Muscle of leg (tissue), 11 donors: Measurements from ENCODE around the gene LETM1. TPM values are rescaled to one million over a fixed set of nuclear protein-coding genes. Genes with fewer than 3 reads are reported as not detected.

ENCODE experiments used
- DNase-seq: peaks from one replicate; pipeline ENCODE4 v3.0.0; 2013
- H3K27ac ChIP-seq: one replicate; pipeline ENCODE4 v1.5.1; 2013; ENCODE audit warnings: mild to moderate bottlenecking, low read length, control low read depth
- H3K27me3 ChIP-seq: one replicate; pipeline ENCODE4 v1.6.1; 2013; ENCODE audit warnings: low read length; ENCODE audit not compliant: control insufficient read depth, insufficient read depth
- H3K36me3 ChIP-seq: one replicate; pipeline ENCODE4 v1.6.1; 2013; ENCODE audit warnings: low read length; ENCODE audit not compliant: control insufficient read depth, insufficient read depth
- H3K4me1 ChIP-seq: one replicate; pipeline ENCODE4 v1.6.1; 2013; ENCODE audit warnings: low read length; ENCODE audit not compliant: control insufficient read depth, insufficient read depth
- H3K4me3 ChIP-seq: one replicate; pipeline ENCODE4 v1.5.1; 2013; ENCODE audit warnings: low read length, control low read depth
- H3K9me3 ChIP-seq: replicated peaks from 2 replicates; pipeline ENCODE4 v1.6.1; 2013; ENCODE audit warnings: low read depth, low read length; ENCODE audit not compliant: control insufficient read depth
- WGBS: methylation state at CpG from one replicate; pipeline ENCODE4 v1.1.5; 2013; ENCODE audit warnings: missing lambda C conversion rate; ENCODE audit not compliant: insufficient coverage; 5-methylcytosine and 5-hydroxymethylcytosine counted together
- polyA plus RNA-seq, 8 donors: library from polyadenylated mRNA; unstranded; fragments of 120-200 nt; gene quantifications; one replicate each; pipeline versions ENCODE4 v1.2.1 to v1.2.3, GENCODE V29; 2013; ENCODE audit warnings: inconsistent platforms in 1 of 8, low replicate concordance in 1 of 8; ENCODE audit not compliant: insufficient read length in 8 of 8, insufficient read depth in 1 of 8
- total RNA-seq: library from RNA; stranded (reverse); fragments of 120-200 nt; gene quantifications from one replicate; pipeline ENCODE4 v1.2.4, GENCODE V29; 2013

The LETM1 gene
- total and polyA plus RNA-seq, 9 donors: 11.7 to 20.1 (median 15.7) TPM

DNA sequence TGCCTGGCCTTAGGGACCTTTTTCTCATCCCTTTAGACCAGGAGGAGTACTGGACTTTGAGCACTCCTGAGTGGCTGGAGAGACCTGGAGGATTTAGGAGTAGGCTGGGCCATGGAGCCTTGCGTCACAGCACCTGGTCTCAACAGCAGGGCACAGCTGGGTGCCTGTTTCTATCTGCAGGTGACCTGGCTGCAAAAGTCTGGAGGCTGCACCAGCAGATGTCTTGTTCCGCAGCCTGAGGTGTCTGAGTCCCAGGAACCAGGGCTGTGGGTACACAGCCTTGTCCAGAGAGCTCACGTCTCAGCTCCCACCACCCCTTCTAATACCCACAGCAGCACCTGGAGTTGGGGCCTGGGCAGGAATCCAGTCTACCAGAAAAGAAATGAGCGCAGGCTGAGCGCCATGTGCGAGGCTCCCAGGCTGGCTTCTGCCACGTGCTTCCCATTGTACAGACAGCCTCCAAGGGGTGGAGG, 10.3 kb upstream of the LETM1 start:
- 69% methylated on average over 7 of the region's 7 CpGs for WGBS
- no peak overlapping the region for H3K4me3 ChIP-seq
- H3K4me1 ChIP-seq: peaks cover 25% of the 10 kb centered on the region
- no peaks in the 10 kb centered on the region for H3K9me3 ChIP-seq
- no peaks in the 10 kb centered on the region for H3K36me3 ChIP-seq
- no peak for DNase-seq
- peaks cover 14% of the 10 kb centered on the region for H3K27me3 ChIP-seq
- H3K27ac ChIP-seq: no peak overlapping the region

DNA sequence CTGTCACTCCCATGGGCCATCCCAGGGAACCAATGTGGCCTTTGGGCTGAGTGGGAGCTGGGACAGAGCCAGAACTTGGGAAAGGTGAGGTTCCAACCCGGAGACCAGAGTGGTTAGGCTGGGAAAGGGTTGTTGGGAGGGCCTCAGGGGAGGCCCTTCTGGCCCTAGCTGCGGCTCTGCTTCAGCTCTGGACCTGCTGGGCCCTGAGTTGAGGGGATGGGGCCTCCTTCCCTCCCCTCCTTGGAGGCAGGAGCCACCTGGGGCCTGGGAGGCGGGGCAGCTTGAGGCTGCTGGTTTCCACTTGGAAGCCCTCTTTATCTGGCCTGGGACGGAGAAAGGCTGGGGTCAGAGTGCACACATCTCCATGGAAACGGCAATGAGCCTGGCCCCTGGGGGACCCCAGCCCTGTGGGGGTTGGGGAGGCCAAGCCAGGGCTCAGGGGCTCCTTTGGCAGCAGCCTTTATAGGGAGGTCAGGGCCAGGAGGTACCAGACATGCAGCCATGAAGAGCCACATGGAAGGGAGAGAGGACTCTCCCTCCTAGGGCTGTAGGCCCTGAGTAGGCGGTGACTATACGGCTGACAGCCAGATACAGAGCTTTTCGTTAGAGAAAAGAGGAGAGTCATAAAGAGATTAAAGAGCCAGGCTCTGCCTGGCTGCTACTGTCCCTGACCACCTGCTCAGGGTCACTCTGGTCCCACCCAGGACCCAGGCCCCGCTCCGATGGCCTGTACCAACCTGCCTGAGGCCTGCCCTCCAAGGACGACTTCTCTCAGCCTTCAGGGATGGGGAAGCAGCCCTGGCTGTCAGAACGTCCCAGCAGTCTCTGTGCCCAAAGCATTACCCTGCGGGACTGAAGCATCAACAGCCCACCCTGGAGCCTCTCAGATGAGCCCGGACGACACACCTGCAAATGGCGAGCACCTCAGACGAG, 8.4 kb upstream of the LETM1 start:
- Histone ChIP-seq H3K27ac (no peak overlapping the region), H3K9me3 (no peaks in the 10 kb centered on the region), H3K36me3 (no peaks in the 10 kb centered on the region), H3K4me3 (no peak overlapping the region), H3K27me3 (peaks cover 14% of the 10 kb centered on the region), H3K4me1 (peaks cover 20% of the 10 kb centered on the region)
- 69% methylated on average over 14 of the region's 17 CpGs for WGBS
- no peak for DNase-seq

DNA sequence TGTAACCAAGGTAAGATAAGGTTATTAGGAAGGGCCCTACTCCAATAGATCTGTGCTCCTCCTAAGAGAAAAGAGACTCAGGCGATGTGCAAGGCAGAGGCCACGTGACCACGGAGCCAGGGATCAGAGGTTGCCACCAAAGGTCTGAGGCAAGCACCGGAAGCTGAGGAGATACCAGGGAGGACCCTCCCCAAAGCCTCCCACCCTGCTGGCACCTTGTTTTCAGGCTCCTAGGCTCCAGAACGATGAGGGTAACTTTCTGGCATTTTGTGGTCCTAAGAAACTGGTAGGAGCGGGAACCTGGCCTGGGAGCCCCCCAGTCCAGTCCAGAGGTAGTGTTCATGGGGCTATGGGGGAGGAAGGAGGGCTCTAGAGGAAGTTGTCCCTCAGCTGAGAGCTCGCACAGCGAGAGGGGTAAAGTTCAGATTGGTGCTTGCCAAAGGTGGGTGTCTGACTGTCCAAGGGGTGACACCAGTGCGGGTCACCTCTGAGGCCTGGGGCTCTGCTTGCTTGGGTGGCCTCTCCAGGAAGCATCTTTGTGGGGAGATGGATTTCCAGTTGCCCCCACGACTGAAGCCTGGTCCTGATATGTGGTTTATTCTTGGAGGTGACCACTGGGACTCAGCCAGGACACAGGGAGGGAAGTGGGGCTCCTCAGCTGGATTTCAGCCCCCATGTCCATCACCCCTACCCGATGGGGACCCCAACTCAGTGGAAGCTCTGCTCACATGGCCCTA, 7.5 kb upstream of the LETM1 start:
- H3K27me3 ChIP-seq: peaks cover 14% of the 10 kb centered on the region
- DNase-seq: no peak
- peaks cover 20% of the 10 kb centered on the region for H3K4me1 ChIP-seq
- H3K4me3 ChIP-seq: no peak overlapping the region
- H3K27ac ChIP-seq: no peak overlapping the region
- no peaks in the 10 kb centered on the region for H3K9me3 ChIP-seq
- no peaks in the 10 kb centered on the region for H3K36me3 ChIP-seq
- 93% methylated on average over 10 of the region's 11 CpGs for WGBS

DNA sequence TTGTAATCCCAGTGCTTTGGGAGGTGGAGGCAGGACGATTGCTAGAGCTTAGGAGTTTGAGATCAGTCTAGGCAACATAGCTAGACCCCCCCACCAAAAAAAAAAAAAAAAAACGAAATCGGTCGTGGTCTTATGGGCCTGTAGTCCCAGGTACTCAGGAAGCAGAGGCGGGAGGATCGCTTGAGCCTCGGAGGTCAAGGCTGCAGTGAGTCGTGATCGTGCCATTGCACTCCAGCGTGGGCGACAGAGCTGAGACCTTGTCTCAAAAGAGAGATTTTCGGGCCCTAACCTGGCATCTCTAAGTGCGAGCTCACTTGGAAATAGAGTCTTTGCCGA, 7.0 kb upstream of the LETM1 start:
- Histone ChIP-seq H3K36me3 (no peaks in the 10 kb centered on the region), H3K27me3 (peaks cover 14% of the 10 kb centered on the region), H3K27ac (no peak overlapping the region), H3K4me1 (peaks cover 24% of the 10 kb centered on the region), H3K9me3 (no peaks in the 10 kb centered on the region), H3K4me3 (no peak overlapping the region)
- no peak for DNase-seq
- WGBS: 75% methylated on average over 10 of the region's 14 CpGs

DNA sequence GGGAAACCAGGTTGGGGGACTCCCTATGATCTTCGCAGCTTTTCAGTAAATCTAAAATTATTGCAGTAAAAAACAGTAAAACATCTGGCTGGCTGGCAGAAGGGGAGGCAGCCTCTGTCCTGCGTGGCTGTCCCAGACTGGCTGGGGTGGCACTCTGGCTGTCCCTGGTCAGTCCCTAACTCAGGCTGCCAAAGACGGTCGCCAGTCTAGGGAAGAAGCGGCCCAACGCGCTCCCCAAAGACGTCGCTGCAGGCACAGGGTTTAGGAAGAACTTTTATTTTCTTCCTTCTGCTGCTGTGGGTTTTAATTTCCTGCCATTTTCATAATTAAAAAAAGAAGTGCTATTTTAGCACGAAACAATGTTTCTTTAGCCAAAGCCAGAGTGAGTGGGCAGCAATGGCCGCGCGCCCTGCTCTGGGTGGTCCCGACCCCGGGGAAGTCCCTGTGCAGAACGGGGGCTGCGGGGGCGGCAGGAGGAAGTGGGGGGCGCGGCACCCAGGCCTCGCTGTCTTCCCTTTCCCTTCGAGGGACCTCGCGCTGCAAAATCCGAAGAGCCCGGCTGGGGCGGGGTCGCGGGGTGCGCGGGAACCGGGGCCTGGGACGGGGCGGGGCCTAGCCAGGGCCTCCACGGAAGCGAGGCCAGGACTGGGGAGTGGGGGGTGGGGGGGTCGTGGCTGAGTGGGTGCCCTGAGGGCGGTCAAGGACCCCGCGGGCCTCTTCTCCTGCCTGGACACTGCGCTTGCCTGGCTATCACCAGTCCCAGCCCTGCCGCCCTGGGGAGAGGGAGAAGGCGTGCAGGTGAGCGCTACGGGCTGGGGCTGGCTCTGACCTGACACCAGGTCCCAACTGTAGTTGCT, 6.3 kb upstream of the LETM1 start:
- Histone ChIP-seq H3K27ac (no peak overlapping the region), H3K36me3 (no peaks in the 10 kb centered on the region), H3K4me1 (peaks cover 30% of the 10 kb centered on the region), H3K4me3 (peak overlapping the region; percentile 8), H3K27me3 (peaks cover 14% of the 10 kb centered on the region), H3K9me3 (no peaks in the 10 kb centered on the region)
- 16% methylated on average over 28 of the region's 45 CpGs for WGBS
- no peak for DNase-seq

DNA sequence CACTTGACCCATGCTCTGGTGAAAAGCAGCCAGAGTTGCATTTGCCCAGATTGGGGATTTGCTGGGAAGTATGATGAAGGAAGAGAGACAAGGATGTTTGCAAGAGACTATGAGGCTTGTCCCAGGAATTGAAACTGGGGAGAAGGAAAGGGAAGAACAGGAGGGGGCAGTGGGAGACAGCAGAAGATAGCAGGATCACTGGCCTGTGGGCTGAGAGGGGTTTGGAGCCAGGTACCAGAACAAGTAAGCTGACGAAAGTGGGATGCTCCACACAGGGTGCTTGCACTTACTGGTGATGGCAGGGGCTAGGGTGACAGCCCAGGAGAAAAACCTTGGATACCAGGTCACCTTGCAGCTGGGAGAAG, 3.4 kb upstream of the LETM1 start:
- Histone ChIP-seq H3K27me3 (peaks cover 8% of the 10 kb centered on the region), H3K4me1 (peaks cover 40% of the 10 kb centered on the region), H3K36me3 (no peaks in the 10 kb centered on the region), H3K9me3 (no peaks in the 10 kb centered on the region), H3K4me3 (no peak overlapping the region), H3K27ac (no peak overlapping the region)
- WGBS: 88% methylated on average over 1 of the region's 1 CpG
- DNase-seq: no peak

DNA sequence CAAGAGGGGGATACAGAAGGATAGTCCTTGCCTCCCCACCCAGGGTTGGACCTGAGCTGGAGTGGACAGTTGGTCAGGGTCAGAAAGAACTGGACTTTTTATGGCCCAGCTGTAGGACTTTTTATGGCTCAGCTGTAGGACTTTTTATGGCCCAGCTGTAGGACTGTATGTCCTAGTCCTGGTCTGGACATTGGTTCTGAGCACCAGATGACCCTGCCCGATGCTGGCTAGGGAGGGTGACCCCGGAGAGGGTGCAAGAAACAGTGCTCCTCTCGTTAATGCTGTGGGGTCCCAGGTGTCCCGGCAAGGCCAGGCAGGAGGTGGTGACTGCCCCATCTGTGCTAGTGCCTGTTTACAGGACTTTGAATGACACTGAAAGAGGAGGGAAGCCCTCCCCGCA, 2.0 kb upstream of the LETM1 start:
- Histone ChIP-seq H3K36me3 (peaks cover 6% of the 10 kb centered on the region), H3K4me1 (peaks cover 34% of the 10 kb centered on the region), H3K4me3 (no peak overlapping the region), H3K9me3 (no peaks in the 10 kb centered on the region), H3K27ac (no peak overlapping the region), H3K27me3 (peaks cover 5% of the 10 kb centered on the region)
- WGBS: 53% methylated on average over 3 of the region's 5 CpGs
- DNase-seq: no peak

DNA sequence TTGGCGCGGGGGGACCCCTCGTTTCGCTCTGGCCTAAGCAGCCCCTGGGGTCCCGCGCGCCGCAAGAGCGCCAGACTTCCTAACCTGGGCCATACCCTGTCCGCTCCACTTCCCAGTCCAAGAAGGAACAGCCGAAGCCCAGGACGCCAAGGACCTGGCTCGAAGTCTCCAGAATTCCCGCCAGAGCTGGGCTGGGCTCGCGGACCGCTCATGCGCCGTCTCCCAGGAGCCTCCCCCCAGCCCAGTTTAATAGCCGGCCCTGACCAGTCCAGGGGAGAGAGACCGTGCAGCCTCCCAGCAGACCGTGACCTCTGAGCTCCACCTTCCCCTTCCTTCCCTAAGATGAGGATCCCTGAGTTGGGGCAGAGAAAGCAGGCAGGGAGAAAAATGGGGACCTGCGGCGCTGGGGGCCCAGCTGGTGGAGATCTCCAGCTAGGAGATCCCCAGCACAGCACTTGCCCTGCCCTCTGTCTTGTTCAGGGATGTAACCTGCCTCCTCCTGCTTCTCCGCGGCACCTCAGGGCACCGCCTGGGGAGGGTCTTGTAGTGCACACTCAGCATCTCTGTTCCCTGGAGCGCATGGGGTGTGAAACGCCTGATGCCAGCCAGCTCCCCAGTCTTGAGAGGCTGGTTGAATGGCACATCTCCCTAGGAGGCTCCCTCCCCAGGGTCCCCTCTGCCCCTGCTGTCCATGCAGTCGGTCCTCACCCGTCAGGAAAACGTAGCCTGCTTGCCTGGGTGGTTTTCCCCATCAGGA, 1.2 kb upstream of the LETM1 start:
- peak; percentile 64 for DNase-seq
- 16% methylated on average over 24 of the region's 32 CpGs for WGBS
- peak overlapping the region; percentile 72 for H3K27ac ChIP-seq

DNA sequence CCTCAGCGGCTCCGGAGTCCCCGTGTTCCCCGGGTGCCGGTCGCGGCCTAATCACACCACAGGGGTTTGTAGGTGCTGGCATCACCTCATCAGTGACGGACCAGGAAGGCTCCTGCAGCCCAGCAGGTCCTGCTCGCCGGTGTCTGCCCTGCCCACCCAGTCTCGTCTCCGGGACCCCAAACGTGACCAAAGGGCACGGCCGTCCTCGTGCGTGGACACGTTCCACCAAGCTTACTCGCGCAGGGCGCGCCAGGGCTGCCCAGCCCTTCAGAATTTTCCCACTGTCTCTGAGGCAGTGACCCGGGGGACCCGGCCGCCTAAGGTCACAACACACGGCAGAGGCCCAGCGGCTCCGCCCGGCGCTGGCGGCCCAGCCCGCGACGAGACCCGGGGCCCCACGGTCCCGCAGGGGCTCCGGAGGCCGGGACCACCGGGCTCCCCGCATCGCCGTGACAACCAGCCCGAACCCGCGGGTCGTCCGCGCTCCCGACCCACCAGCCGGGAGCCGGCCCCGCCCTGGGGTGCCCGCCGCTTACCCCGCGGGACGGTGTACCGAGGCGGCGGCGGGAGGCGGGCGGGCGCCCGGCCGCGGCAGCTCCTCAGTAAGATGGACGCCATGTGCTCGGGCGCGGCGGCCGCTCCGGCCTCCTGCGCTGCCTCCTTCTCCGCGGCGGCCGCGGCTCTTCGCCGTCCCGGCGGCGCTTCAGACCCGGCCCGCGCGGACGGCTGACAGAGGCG, 454 bp downstream of the LETM1 start:
- H3K27me3 ChIP-seq: no peaks in the 10 kb centered on the region
- under 1% methylated on average over 91 of the region's 92 CpGs for WGBS
- peaks cover 8% of the 10 kb centered on the region for H3K36me3 ChIP-seq
- peak overlapping the region; percentile 88 for H3K4me3 ChIP-seq
- H3K9me3 ChIP-seq: no peaks in the 10 kb centered on the region
- H3K27ac ChIP-seq: peak overlapping the region; percentile 42
- no peak for DNase-seq
- H3K4me1 ChIP-seq: peaks cover 29% of the 10 kb centered on the region

More for the DNA sequence above, 1.2 kb upstream of the LETM1 start:
- Histone ChIP-seq H3K27me3 (peaks cover under 1% of the 10 kb centered on the region), H3K4me3 (peak overlapping the region; percentile 88), H3K4me1 (peaks cover 27% of the 10 kb centered on the region), H3K9me3 (no peaks in the 10 kb centered on the region), H3K36me3 (peaks cover 8% of the 10 kb centered on the region)
